ENCODE results near the gene MROH9.

MROH9 gene

DNA sequence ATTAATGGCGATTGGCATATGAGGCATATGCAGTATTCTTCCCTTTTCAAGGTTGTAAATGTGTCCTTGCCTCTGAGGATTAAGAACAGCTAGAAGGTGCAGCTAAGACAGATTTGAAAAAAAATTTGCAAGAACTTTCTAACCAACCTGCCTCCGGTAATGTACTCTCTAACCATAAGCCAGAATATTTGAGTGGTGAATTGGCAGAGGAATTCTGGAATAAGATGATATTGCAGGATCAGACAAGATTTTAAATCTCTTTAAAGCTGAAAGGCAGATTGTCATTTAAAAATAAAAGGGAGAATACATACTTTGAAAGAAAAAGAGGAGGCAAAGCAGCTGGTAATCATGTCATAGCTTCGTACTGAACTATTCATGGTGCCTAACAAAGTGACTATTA lies 29.2 kb downstream of the MROH9 start:
- TF ChIP-seq, protein P1, sequence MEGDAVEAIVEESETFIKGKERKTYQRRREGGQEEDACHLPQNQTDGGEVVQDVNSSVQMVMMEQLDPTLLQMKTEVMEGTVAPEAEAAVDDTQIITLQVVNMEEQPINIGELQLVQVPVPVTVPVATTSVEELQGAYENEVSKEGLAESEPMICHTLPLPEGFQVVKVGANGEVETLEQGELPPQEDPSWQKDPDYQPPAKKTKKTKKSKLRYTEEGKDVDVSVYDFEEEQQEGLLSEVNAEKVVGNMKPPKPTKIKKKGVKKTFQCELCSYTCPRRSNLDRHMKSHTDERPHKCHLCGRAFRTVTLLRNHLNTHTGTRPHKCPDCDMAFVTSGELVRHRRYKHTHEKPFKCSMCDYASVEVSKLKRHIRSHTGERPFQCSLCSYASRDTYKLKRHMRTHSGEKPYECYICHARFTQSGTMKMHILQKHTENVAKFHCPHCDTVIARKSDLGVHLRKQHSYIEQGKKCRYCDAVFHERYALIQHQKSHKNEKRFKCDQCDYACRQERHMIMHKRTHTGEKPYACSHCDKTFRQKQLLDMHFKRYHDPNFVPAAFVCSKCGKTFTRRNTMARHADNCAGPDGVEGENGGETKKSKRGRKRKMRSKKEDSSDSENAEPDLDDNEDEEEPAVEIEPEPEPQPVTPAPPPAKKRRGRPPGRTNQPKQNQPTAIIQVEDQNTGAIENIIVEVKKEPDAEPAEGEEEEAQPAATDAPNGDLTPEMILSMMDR (conservative IDR thresholded peaks at IDR 0.05; ENCODE audit: low read depth, low read length) = no peak
- H3K4me3 ChIP-seq (ENCODE audit: low read depth, low read length) = no peak overlapping the region
- no peak for DNase-seq (ENCODE audit: low read depth)

- no peak overlapping the region for H3K4me3 ChIP-seq (ENCODE audit: low read depth, low read length)
- TF ChIP-seq, protein P1 (conservative IDR thresholded peaks at IDR 0.05; ENCODE audit: low read depth, low read length) = peak; percentile 72
- DNase-seq (ENCODE audit: low read depth) = peak; percentile 77
Observed at GRCh38 chr1:170967042-170967910, 31.9 kb downstream of the MROH9 start.

- no peak for DNase-seq (ENCODE audit: low read depth)
- H3K4me3 ChIP-seq (ENCODE audit: low read depth, low read length) = no peak overlapping the region
- TF ChIP-seq, protein P1 (conservative IDR thresholded peaks at IDR 0.05; ENCODE audit: low read depth, low read length) = no peak
Observed at GRCh38 chr1:170970256-170970655, 34.9 kb downstream of the MROH9 start.

DNA sequence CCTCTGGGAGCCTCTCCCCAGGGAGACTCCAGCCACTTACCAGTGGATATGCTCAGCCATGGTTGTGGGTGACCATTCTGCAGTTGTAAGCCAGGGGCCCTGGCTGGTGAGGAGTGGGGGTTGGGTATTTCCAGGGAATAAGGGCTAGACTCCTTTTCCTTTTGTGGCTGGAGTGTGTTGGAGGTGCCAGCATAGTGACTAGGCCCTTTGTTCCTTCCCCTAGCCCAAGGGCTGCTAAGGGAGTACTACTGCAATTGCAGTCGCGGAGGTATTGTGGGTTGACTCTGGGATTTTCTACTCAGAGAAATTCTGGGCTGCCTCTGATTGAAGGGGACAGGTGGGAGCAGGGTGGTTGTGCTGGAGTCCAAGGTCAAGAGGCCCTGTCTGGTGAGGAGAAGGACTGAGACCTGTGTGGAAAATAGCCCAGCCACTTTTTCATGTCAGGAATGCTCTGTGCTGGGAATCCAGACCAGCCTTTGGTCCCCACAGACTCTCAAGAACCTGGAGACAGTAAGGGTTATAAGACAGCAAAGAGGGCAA lies 43.1 kb downstream of the MROH9 start:
- DNase-seq (ENCODE audit: low read depth) = no peak
- no peak overlapping the region for H3K4me3 ChIP-seq (ENCODE audit: low read depth, low read length)
- TF ChIP-seq, protein P1 (conservative IDR thresholded peaks at IDR 0.05; ENCODE audit: low read depth, low read length) = no peak

GRCh38 chr1:170985406-170985805 lies 50.1 kb downstream of the MROH9 start:
- no peak for DNase-seq (ENCODE audit: low read depth)
- TF ChIP-seq, protein P1 (conservative IDR thresholded peaks at IDR 0.05; ENCODE audit: low read depth, low read length) = no peak

DNA sequence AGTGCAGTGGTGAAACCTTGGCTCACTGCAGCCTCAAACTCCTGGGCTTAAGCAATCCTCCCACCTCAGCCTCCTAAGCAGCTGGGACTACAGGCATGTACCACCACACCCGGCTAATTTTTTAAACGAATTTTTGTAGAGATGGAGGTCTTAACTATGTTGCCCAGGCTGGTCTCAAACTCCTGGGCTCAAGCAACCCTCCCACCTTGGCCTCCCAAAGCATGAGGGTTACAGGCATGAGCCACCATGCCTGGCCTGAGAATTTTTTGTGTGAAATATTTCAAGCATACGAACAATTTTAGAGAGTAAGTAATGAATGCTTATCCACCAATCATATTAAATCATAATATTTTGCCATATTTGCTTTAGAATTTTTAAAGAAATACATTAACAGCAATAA lies 51.6 kb downstream of the MROH9 start:
- no peak overlapping the region for H3K4me3 ChIP-seq (ENCODE audit: low read depth, low read length)
- TF ChIP-seq, protein P1 (conservative IDR thresholded peaks at IDR 0.05; ENCODE audit: low read depth, low read length) = no peak
- DNase-seq (ENCODE audit: low read depth) = no peak

More at GRCh38 chr1:170985406-170985805, 50.1 kb downstream of the MROH9 start:
- H3K4me3 ChIP-seq (ENCODE audit: low read depth, low read length) = no peak overlapping the region
